NCI-H2029 (cell line): ENCODE data around the gene CPNE7.
"Not testable (repeated sequence)": the region's sequence is repeated elsewhere in the genome, so short reads cannot be mapped to it uniquely, and the experiment has no call there.

ENCODE experiments used
- DNase-seq: peaks from one replicate; lab custom pipeline; 2025; lab: John Stamatoyannopoulos, UW

The CPNE7 gene

GRCh38 chr16:89623511-89624261 lies 48.1 kb downstream of the CPNE7 start:
- DNase-seq = no peak

GRCh38 chr16:89624777-89625761 lies 49.5 kb downstream of the CPNE7 start:
- no peak for DNase-seq

- no peak for DNase-seq
Observed at GRCh38 chr16:89629827-89630610, 54.5 kb downstream of the CPNE7 start.

GRCh38 chr16:89633064-89633631 lies 57.6 kb downstream of the CPNE7 start:
- DNase-seq = no peak

GRCh38 chr16:89634463-89635385 lies 59.2 kb downstream of the CPNE7 start:
- DNase-seq = not testable (repeated sequence)

GRCh38 chr16:89636663-89637062 lies 61.1 kb downstream of the CPNE7 start:
- DNase-seq = no peak

- DNase-seq = no peak
Observed at GRCh38 chr16:89637379-89637778, 61.8 kb downstream of the CPNE7 start.

GRCh38 chr16:89638455-89638854 lies 62.9 kb downstream of the CPNE7 start:
- DNase-seq = no peak

GRCh38 chr16:89639385-89639784 lies 63.8 kb downstream of the CPNE7 start:
- DNase-seq = no peak

- DNase-seq = no peak
Observed at GRCh38 chr16:89641458-89642119, 66.0 kb downstream of the CPNE7 start.

GRCh38 chr16:89642574-89642973 lies 67.0 kb downstream of the CPNE7 start:
- no peak for DNase-seq

- DNase-seq = no peak
Observed at GRCh38 chr16:89643769-89644300, 68.3 kb downstream of the CPNE7 start.

GRCh38 chr16:89645122-89645521 lies 69.6 kb downstream of the CPNE7 start:
- no peak for DNase-seq

GRCh38 chr16:89646270-89646669 lies 70.7 kb downstream of the CPNE7 start:
- no peak for DNase-seq
